ENCODE results near the gene CNN2. TPM values are rescaled to one million over a fixed set of nuclear protein-coding genes. Genes with fewer than 3 reads are reported as not detected.

CNN2 gene
- polyA plus RNA-seq, 3 donors = 69.9 to 213 (median 144) TPM

GRCh38 chr19:993831-994393 lies 32.5 kb upstream of the CNN2 start:
- Histone ChIP-seq H3K27ac (ENCODE audit: low read depth in 1 of 2, low read length in 2 of 2) (no peak overlapping the region), H2AFZ (ENCODE audit: insufficient read depth, low read depth, low read length, poor library complexity, severe bottlenecking) (no peak overlapping the region), H3K9me3 (replicated peaks in 1 of 2; ENCODE audit: control insufficient read depth in 1 of 2, insufficient read depth in 1 of 2, low read length in 2 of 2) (peaks cover 0 to 4% of the 10 kb centered on the region in 2 donors), H3K4me3 (replicated peaks in 1 of 3; ENCODE audit: low read depth in 2 of 3, low read length in 3 of 3) (no peak overlapping the region), H3K27me3 (ENCODE audit: control insufficient read depth in 2 of 2, insufficient read depth in 2 of 2, low read length in 2 of 2) (peaks cover 6 to 40% of the 10 kb centered on the region in 2 donors), H3K79me2 (ENCODE audit: insufficient read depth, low read length) (no peaks in the 10 kb centered on the region), H4K20me1 (ENCODE audit: insufficient read depth, low read length) (peaks cover 13% of the 10 kb centered on the region), H3K4me2 (replicated peaks; ENCODE audit: extremely low read depth, low read length, poor library complexity, severe bottlenecking) (no peak overlapping the region), H3K9ac (ENCODE audit: insufficient read depth, low read length, poor library complexity, severe bottlenecking) (no peak overlapping the region), H3K36me3 (replicated peaks in 1 of 2; ENCODE audit: control insufficient read depth in 1 of 2, insufficient read depth in 2 of 2, low read length in 2 of 2) (peaks cover 7 to 11% of the 10 kb centered on the region in 2 donors), H3K4me1 (ENCODE audit: control insufficient read depth in 1 of 2, insufficient read depth in 2 of 2, low read length in 2 of 2) (peaks cover 7% of the 10 kb centered on the region in 2 donors)
- Mint-ChIP-seq H3K27me3 (ENCODE audit: low read depth in 3 of 3) (peaks cover 32 to 44% (median 37%) of the 10 kb centered on the region in 3 donors), H3K9me3 (peaks cover 0 to 13% (median 2%) of the 10 kb centered on the region in 7 donors), H3K36me3 (peaks cover 6 to 17% of the 10 kb centered on the region in 2 donors), H3K27ac (no peak overlapping the region), H3K4me1 (peaks cover 6% of the 10 kb centered on the region), H3K4me3 (no peak overlapping the region)
- DNase-seq = no peak
- WGBS (ENCODE audit: insufficient coverage) = 96% methylated on average over 39 of the region's 43 CpGs
- intact Hi-C loops (cut with micrococcal nuclease) = no loop called here
- TF ChIP-seq CTCF (IDR thresholded peaks at IDR 0.05) = no peak

- Histone ChIP-seq H3K9me3 (replicated peaks in 1 of 2; ENCODE audit: control insufficient read depth in 1 of 2, insufficient read depth in 1 of 2, low read length in 2 of 2) (peaks cover 0 to 8% of the 10 kb centered on the region in 2 donors), H2AFZ (ENCODE audit: insufficient read depth, low read depth, low read length, poor library complexity, severe bottlenecking) (no peak overlapping the region), H4K20me1 (ENCODE audit: insufficient read depth, low read length) (peaks cover 13% of the 10 kb centered on the region), H3K27me3 (ENCODE audit: control insufficient read depth in 2 of 2, insufficient read depth in 2 of 2, low read length in 2 of 2) (peaks cover 8 to 46% of the 10 kb centered on the region in 2 donors), H3K4me1 (ENCODE audit: control insufficient read depth in 1 of 2, insufficient read depth in 2 of 2, low read length in 2 of 2) (peaks cover 7% of the 10 kb centered on the region in 2 donors), H3K9ac (ENCODE audit: insufficient read depth, low read length, poor library complexity, severe bottlenecking) (no peak overlapping the region), H3K27ac (ENCODE audit: low read depth in 1 of 2, low read length in 2 of 2) (no peak overlapping the region), H3K36me3 (replicated peaks in 1 of 2; ENCODE audit: control insufficient read depth in 1 of 2, insufficient read depth in 2 of 2, low read length in 2 of 2) (peaks cover 5 to 11% of the 10 kb centered on the region in 2 donors), H3K4me3 (replicated peaks in 1 of 3; ENCODE audit: low read depth in 2 of 3, low read length in 3 of 3) (no peak overlapping the region), H3K79me2 (ENCODE audit: insufficient read depth, low read length) (no peaks in the 10 kb centered on the region), H3K4me2 (replicated peaks; ENCODE audit: extremely low read depth, low read length, poor library complexity, severe bottlenecking) (no peak overlapping the region)
- peaks cover 38 to 50% (median 43%) of the 10 kb centered on the region in 3 donors for H3K27me3 Mint-ChIP-seq (ENCODE audit: low read depth in 3 of 3)
- no peak for DNase-seq
- H3K4me3 Mint-ChIP-seq = no peak overlapping the region
- H3K4me1 Mint-ChIP-seq = peaks cover 6% of the 10 kb centered on the region
- H3K36me3 Mint-ChIP-seq = peaks cover 11 to 16% of the 10 kb centered on the region in 2 donors
- H3K9me3 Mint-ChIP-seq = peaks cover 0 to 19% (median 6%) of the 10 kb centered on the region in 7 donors
- TF ChIP-seq CTCF (IDR thresholded peaks at IDR 0.05) = no peak
- WGBS (ENCODE audit: insufficient coverage) = 96% methylated on average over 18 of the region's 18 CpGs
- no peak overlapping the region for H3K27ac Mint-ChIP-seq
- intact Hi-C loops (cut with micrococcal nuclease) = no loop called here
Measured at GRCh38 chr19:994516-994915, 31.9 kb upstream of the CNN2 start.

Measured in CD14-positive monocyte (primary cell).